ENCODE results near the gene DISP3.
"Not testable (repeated sequence)": the region's sequence is repeated elsewhere in the genome, so short reads cannot be mapped to it uniquely, and the experiment has no call there.

Gene DISP3

GRCh38 chr1:11576109-11576875 lies 97.3 kb downstream of the DISP3 start:
- DNase-seq (ENCODE audit: low spot score): no peak

- no peak for DNase-seq (ENCODE audit: low spot score)
Measured at GRCh38 chr1:11578004-11578403, 99.0 kb downstream of the DISP3 start.

GRCh38 chr1:11579506-11579905 lies 100.6 kb downstream of the DISP3 start:
- DNase-seq (ENCODE audit: low spot score): no peak

- DNase-seq (ENCODE audit: low spot score): not testable (repeated sequence)
Measured at GRCh38 chr1:11580049-11580448, 101.1 kb downstream of the DISP3 start.

- DNase-seq (ENCODE audit: low spot score): no peak
Measured at GRCh38 chr1:11581445-11581991, 102.6 kb downstream of the DISP3 start.

- DNase-seq (ENCODE audit: low spot score): no peak
Measured at GRCh38 chr1:11585389-11585788, 106.4 kb downstream of the DISP3 start.
